Activated CD4-positive, alpha-beta memory T cell treated with anti-CD3 and anti-CD28 coated beads, Interleukin-2, amount 10 ng/mL, durations not matched to agents 7 days and 5 days (primary cell): ENCODE measurements around the gene SKAP1. TPM values are rescaled to one million over a fixed set of nuclear protein-coding genes. Genes with fewer than 3 reads are reported as not detected.

Source experiments
- CTCF ChIA-PET: fragments of 350-600 bp; sonication (Branson Sonifier 250); formaldehyde crosslinking; loops from one replicate; lab custom pipeline; 2021; ENCODE audit warnings: antibody characterized with exemption, inconsistent platforms; lab: Charles Lee
- POLR2A ChIA-PET: fragments of 350-600 bp; sonication (Branson Sonifier 250); formaldehyde crosslinking; loops from one replicate; lab custom pipeline; 2021; ENCODE audit warnings: antibody characterized with exemption; lab: Charles Lee
- DNase-seq: peaks from one replicate; pipeline ENCODE4 v3.0.0-alpha.2; 2020
- H3K27ac Mint-ChIP-seq: one replicate; pipeline ENCODE4 v1.8.0; 2021; ENCODE audit warnings: mild to moderate bottlenecking, mixed read lengths
- H3K27me3 Mint-ChIP-seq: one replicate; pipeline ENCODE4 v1.8.0; 2021; ENCODE audit warnings: mixed read lengths
- H3K36me3 Mint-ChIP-seq: one replicate; pipeline ENCODE4 v1.8.0; 2021; ENCODE audit warnings: low read depth, mixed read lengths
- H3K4me1 Mint-ChIP-seq: one replicate; pipeline ENCODE4 v1.8.0; 2021; ENCODE audit warnings: mixed read lengths
- H3K4me3 Mint-ChIP-seq: one replicate; pipeline ENCODE4 v1.8.0; 2021; ENCODE audit warnings: mild to moderate bottlenecking, mixed read lengths
- H3K9me3 Mint-ChIP-seq: one replicate; pipeline ENCODE4 v1.8.0; 2021; ENCODE audit warnings: mixed read lengths
- total RNA-seq, 2 experiments: library from RNA; stranded (reverse); gene quantifications; one replicate each; pipeline ENCODE4 v1.2.3, GENCODE V29; 2021

The SKAP1 gene
- total RNA-seq, 2 experiments from 2014 or later, result 132 to 133 TPM

DNA sequence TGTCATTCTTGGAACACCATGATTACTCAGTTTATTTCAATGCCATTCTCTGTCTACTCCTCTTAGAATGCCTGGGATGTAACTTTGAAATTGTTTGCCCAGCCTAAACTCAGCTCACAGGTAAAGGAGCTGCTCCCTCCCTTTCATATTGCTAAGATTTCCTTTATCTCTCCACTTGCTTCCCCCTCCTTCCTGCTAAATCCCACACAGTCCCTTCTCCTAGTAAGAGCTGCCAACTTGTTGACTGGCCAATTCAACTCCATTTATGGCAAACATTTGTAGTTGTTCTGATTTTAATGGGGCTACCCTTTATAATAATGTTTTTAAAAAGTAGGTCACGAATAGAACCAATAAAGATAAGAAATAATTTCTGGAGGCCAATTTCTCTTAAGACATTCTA lies 146.1 kb downstream of the SKAP1 start:
- Mint-ChIP-seq H3K27ac (no peak overlapping the region), H3K9me3 (no peaks in the 10 kb centered on the region), H3K27me3 (no peaks in the 10 kb centered on the region), H3K36me3 (peaks cover 13% of the 10 kb centered on the region), H3K4me3 (no peak overlapping the region), H3K4me1 (peaks cover 5% of the 10 kb centered on the region)
- DNase-seq, result no peak
- ChIA-PET POLR2A (no interaction called here), CTCF (no interaction called here)

- Mint-ChIP-seq H3K36me3 (peaks cover 17% of the 10 kb centered on the region), H3K4me3 (no peak overlapping the region), H3K4me1 (peaks cover 5% of the 10 kb centered on the region), H3K9me3 (no peaks in the 10 kb centered on the region), H3K27ac (no peak overlapping the region), H3K27me3 (no peaks in the 10 kb centered on the region)
- CTCF ChIA-PET, result no interaction called here
- POLR2A ChIA-PET, result interaction anchor here (1.1 to 1.5 kb wide), 2 partner anchors 10 to 11 kb away, joined by 3 read pairs; no protein-coding TSS in a partner anchor
- no peak for DNase-seq
These were observed 146.6 kb downstream of the SKAP1 start for GRCh38 chr17:48283411-48283810.

GRCh38 chr17:48282303-48282702 lies 147.7 kb downstream of the SKAP1 start:
- Mint-ChIP-seq H3K27ac (no peak overlapping the region), H3K9me3 (no peaks in the 10 kb centered on the region), H3K36me3 (peaks cover 18% of the 10 kb centered on the region), H3K4me1 (peaks cover 5% of the 10 kb centered on the region), H3K27me3 (no peaks in the 10 kb centered on the region), H3K4me3 (no peak overlapping the region)
- DNase-seq, result no peak
- ChIA-PET POLR2A (interaction anchor here (1.1 to 1.5 kb wide), 3 partner anchors 10 to 13 kb away, joined by 3 to 5 read pairs (median 3); no protein-coding TSS in a partner anchor), CTCF (no interaction called here)

GRCh38 chr17:48278760-48279491 lies 151.1 kb downstream of the SKAP1 start:
- CTCF ChIA-PET, result interaction anchor here (1.1 kb wide), 1 partner anchor 29 kb away, joined by 6 read pairs; no protein-coding TSS in a partner anchor
- H3K27ac Mint-ChIP-seq, result no peak overlapping the region
- peaks cover 4% of the 10 kb centered on the region for H3K4me1 Mint-ChIP-seq

DNA sequence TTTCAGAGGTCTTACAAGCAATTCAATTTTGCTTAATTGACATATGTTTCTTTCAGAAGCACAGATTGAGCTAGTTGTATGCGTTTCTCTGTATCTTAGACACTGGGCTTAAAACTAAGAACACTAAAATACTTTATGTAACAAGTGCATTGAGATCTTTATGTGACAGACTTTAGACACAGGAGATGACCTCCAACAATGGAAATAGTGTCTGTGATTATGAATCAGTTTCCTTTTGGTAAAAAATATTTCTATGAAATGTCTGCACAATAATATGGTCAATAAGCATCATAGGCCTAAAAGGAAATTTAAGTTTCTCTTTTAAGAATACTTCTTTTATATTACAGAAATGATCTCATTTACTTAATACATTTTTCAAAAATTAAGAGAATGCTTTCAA lies 153.2 kb downstream of the SKAP1 start:
- Mint-ChIP-seq H3K4me1 (no peaks in the 10 kb centered on the region), H3K36me3 (peaks cover 14% of the 10 kb centered on the region), H3K9me3 (no peaks in the 10 kb centered on the region), H3K27ac (no peak overlapping the region), H3K4me3 (no peak overlapping the region), H3K27me3 (no peaks in the 10 kb centered on the region)
- ChIA-PET POLR2A (no interaction called here), CTCF (interaction anchor here (1.1 to 1.9 kb wide), 3 partner anchors 13 to 316 kb away, joined by 3 to 5 read pairs (median 3); partner anchors contain the start of gene HOXB5)
- no peak for DNase-seq

More at GRCh38 chr17:48278760-48279491, 151.1 kb downstream of the SKAP1 start:
- no peaks in the 10 kb centered on the region for H3K27me3 Mint-ChIP-seq
- H3K36me3 Mint-ChIP-seq, result peaks cover 16% of the 10 kb centered on the region
- H3K4me3 Mint-ChIP-seq, result no peak overlapping the region
- no peak for DNase-seq
- no peaks in the 10 kb centered on the region for H3K9me3 Mint-ChIP-seq
- POLR2A ChIA-PET, result interaction anchor here (1.1 kb wide), 1 partner anchor 9 kb away, joined by 4 read pairs; no protein-coding TSS in a partner anchor

DNA sequence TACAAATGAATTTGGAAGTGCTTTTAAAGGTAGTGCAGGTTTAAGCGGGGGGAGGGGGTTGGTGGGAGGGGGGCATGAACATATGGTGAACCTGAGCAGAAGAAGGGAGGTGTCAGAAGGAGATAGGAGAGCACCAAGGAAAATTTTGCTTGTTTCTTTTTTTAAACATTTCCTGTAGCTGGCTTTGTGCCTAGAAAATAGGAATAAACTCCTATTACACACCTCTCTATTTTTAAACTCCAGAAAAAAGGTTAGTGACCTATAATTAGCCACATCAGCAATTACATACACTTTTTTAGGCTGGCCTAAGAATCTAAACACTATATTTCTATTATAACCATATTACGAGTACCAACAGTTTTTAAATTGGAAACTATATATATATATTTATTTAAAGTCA lies 159.1 kb downstream of the SKAP1 start:
- Mint-ChIP-seq H3K4me1 (peaks cover 6% of the 10 kb centered on the region), H3K27ac (no peak overlapping the region), H3K9me3 (no peaks in the 10 kb centered on the region), H3K4me3 (no peak overlapping the region), H3K36me3 (peaks cover 10% of the 10 kb centered on the region), H3K27me3 (no peaks in the 10 kb centered on the region)
- ChIA-PET POLR2A (no interaction called here), CTCF (interaction anchor here (3.6 kb wide), 1 partner anchor 8 kb away, joined by 11 read pairs; no protein-coding TSS in a partner anchor)
- DNase-seq, result no peak

- POLR2A ChIA-PET, result interaction anchor here (0.9 kb wide), 1 partner anchor 13 kb away, joined by 5 read pairs; no protein-coding TSS in a partner anchor
- H3K4me3 Mint-ChIP-seq, result no peak overlapping the region
- DNase-seq, result no peak
- H3K27ac Mint-ChIP-seq, result no peak overlapping the region
- H3K4me1 Mint-ChIP-seq, result peaks cover 21% of the 10 kb centered on the region
- CTCF ChIA-PET, result interaction anchor here (1.4 kb wide), 1 partner anchor 346 kb away, joined by 3 read pairs; no protein-coding TSS in a partner anchor
- H3K36me3 Mint-ChIP-seq, result peaks cover 3% of the 10 kb centered on the region
- H3K27me3 Mint-ChIP-seq, result no peaks in the 10 kb centered on the region
- no peaks in the 10 kb centered on the region for H3K9me3 Mint-ChIP-seq
These were observed 160.8 kb downstream of the SKAP1 start for GRCh38 chr17:48269209-48269608.

DNA sequence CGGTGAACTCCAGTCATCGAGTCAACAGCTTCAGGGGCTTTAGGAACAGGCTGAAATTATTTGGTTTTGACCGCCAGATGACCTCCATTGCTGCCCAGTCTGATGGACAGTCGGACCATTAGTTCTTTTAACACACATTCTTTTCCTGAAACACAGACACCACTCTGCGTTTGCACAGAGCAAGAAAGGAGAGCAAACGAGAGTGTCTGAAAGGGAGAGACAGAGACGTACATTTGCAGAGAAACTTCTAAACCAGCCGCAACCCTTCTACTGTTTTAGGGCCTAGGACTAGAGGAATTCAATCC lies 166.3 kb downstream of the SKAP1 start:
- POLR2A ChIA-PET, result interaction anchor here (0.8 to 1.5 kb wide), 2 partner anchors 18 to 31 kb away, joined by 3 to 5 read pairs; no protein-coding TSS in a partner anchor
- H3K27ac Mint-ChIP-seq, result no peak overlapping the region
- peaks cover 24% of the 10 kb centered on the region for H3K4me1 Mint-ChIP-seq

DNA sequence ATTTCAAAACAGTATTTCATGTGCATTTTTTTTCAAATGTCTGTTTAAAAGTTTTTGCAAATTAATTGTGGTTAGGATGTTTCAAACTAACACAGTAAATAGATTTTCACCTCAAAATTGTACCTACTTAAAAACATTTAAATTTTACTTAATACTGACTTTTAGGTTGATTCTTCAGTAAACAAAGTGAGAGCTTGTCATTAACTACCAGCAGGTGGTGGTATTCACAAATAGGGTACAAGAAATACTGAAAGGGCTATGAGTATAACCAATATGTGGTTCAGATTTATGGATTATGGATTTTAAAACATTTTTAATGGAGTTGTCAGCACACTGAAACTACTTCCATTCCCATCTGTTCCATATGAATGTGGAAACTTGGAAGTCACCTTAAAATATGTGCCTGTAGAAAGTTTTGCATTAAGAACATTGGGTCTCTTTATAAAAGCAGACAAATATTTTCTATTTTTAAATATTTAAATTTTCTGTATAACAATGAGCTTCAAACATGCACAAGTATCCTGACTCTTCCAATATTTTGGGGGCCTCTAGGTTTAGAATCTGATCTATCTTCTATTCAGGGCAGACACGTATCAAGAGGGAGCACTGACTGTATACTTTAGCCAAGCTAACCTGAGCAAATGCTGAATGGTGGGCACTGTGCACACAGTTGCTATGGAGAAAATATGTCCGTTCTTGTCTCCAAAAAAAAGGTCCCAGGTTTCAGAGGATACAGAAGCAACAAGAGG lies 166.9 kb downstream of the SKAP1 start:
- Mint-ChIP-seq H3K27me3 (no peaks in the 10 kb centered on the region), H3K9me3 (no peaks in the 10 kb centered on the region), H3K4me1 (peaks cover 24% of the 10 kb centered on the region), H3K27ac (no peak overlapping the region), H3K4me3 (no peak overlapping the region), H3K36me3 (peaks cover 14% of the 10 kb centered on the region)
- ChIA-PET POLR2A (interaction anchor here (0.8 to 1.5 kb wide), 2 partner anchors 18 to 31 kb away, joined by 3 to 5 read pairs; no protein-coding TSS in a partner anchor), CTCF (interaction anchor here (0.7 to 5.7 kb wide), 28 partner anchors 9 to 386 kb away, joined by 3 to 57 read pairs (median 4); partner anchors contain the start of genes CDK5RAP3 and HOXB5)
- no peak for DNase-seq

More for the DNA sequence above, 166.3 kb downstream of the SKAP1 start:
- no peaks in the 10 kb centered on the region for H3K27me3 Mint-ChIP-seq
- CTCF ChIA-PET, result interaction anchor here (1.0 to 5.7 kb wide), 15 partner anchors 9 to 355 kb away, joined by 3 to 57 read pairs (median 4); partner anchors contain the start of genes CDK5RAP3 and HOXB5
- no peak overlapping the region for H3K4me3 Mint-ChIP-seq
- no peak for DNase-seq
- H3K9me3 Mint-ChIP-seq, result no peaks in the 10 kb centered on the region
- H3K36me3 Mint-ChIP-seq, result peaks cover 16% of the 10 kb centered on the region

GRCh38 chr17:48261297-48261880 lies 168.6 kb downstream of the SKAP1 start:
- CTCF ChIA-PET, result interaction anchor here (0.6 to 5.7 kb wide), 7 partner anchors 15 to 332 kb away, joined by 3 to 57 read pairs (median 4); partner anchors contain the start of gene HOXB5
- Mint-ChIP-seq H3K4me3 (no peak overlapping the region), H3K27ac (no peak overlapping the region), H3K4me1 (peaks cover 21% of the 10 kb centered on the region), H3K27me3 (no peaks in the 10 kb centered on the region), H3K9me3 (no peaks in the 10 kb centered on the region), H3K36me3 (peaks cover 17% of the 10 kb centered on the region)
- no peak for DNase-seq
- POLR2A ChIA-PET, result no interaction called here

DNA sequence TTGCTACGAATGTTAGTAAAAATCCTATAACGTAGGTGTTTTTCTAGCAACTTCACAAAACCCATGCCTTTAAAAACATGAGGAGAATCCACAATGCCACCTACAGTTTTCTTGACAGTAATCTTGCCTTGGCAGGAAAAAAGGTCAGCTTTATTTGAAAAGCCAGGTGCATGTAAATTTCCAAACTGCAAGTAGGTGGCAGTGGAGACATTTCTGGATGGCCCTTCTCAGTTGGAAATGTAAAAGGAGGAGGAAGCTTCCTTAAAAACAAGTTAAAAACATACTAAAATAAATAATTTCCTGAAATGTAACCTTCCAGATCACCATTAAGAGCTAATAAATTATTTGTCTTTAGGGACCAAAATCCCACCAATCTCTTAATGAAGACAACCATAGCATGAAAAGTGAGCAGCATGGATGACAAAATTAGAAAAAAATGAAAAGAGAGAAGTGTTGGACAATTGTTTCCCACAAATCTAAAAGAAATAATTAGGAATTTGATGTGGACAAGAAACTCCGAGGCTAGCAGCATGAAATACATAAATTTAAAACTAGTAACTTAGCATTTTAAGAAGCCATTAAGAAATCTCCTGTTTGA lies 170.2 kb downstream of the SKAP1 start:
- H3K27ac Mint-ChIP-seq, result no peak overlapping the region
- ChIA-PET POLR2A (interaction anchor here (0.9 kb wide), 1 partner anchor 21 kb away, joined by 3 read pairs; no protein-coding TSS in a partner anchor), CTCF (interaction anchor here (0.9 to 1.8 kb wide), 10 partner anchors 9 to 335 kb away, joined by 3 to 20 read pairs (median 3); partner anchors contain the start of gene HOXB5)
- peaks cover 17% of the 10 kb centered on the region for H3K36me3 Mint-ChIP-seq
- DNase-seq, result no peak
- no peak overlapping the region for H3K4me3 Mint-ChIP-seq
- no peaks in the 10 kb centered on the region for H3K27me3 Mint-ChIP-seq
- H3K4me1 Mint-ChIP-seq, result peaks cover 8% of the 10 kb centered on the region
- H3K9me3 Mint-ChIP-seq, result no peaks in the 10 kb centered on the region

DNA sequence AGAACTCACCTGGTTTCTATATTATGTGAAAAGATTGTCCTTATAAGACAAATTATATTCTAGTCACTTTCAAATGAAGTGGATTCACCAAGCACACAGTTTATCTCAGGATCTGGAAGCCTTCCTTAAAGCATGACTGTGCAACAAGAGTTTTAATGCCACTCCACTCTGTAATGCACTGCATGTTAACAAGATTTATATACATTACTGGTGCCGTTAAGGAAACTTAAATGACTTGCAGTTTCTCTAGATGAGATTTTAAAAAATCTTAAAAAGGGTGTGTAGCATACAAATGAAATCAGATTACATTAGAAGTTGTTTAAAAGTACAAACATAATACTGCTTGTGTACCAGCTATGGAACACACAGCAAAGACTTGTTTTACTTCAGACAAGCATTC lies 171.7 kb downstream of the SKAP1 start:
- Mint-ChIP-seq H3K36me3 (peaks cover 17% of the 10 kb centered on the region), H3K4me3 (no peak overlapping the region), H3K9me3 (no peaks in the 10 kb centered on the region), H3K27me3 (no peaks in the 10 kb centered on the region), H3K4me1 (peaks cover 4% of the 10 kb centered on the region), H3K27ac (no peak overlapping the region)
- no peak for DNase-seq
- ChIA-PET POLR2A (no interaction called here), CTCF (interaction anchor here (1.3 to 1.8 kb wide), 3 partner anchors 17 to 334 kb away, joined by 3 to 20 read pairs (median 4); partner anchors contain the start of gene HOXB5)
